ENCODE results near the gene YY1.

YY1 gene

GRCh38 chr14:100288382-100289185, 49.6 kb downstream of the YY1 start:
- Histone ChIP-seq H3K27me3 (ENCODE audit: insufficient read depth, low read length, poor library complexity) (no peaks in the 10 kb centered on the region), H3K4me2 (ENCODE audit: insufficient read depth, low read length) (no peak overlapping the region)

GRCh38 chr14:100289916-100290606, 51.1 kb downstream of the YY1 start:
- Histone ChIP-seq H3K4me3 (ENCODE audit: low read depth in 1 of 2, low read length in 2 of 2) (no peak overlapping the region), H3K4me1 (ENCODE audit: insufficient read depth, low read length) (peaks cover 11% of the 10 kb centered on the region), H3K27ac (ENCODE audit: low read length) (no peak overlapping the region), H2AFZ (ENCODE audit: low read depth, low read length) (no peak overlapping the region), H3K9ac (ENCODE audit: low read depth, low read length) (no peak overlapping the region), H3K36me3 (ENCODE audit: insufficient read depth, low read length) (peaks cover 56% of the 10 kb centered on the region), H3K27me3 (ENCODE audit: insufficient read depth, low read length, poor library complexity) (no peaks in the 10 kb centered on the region), H3K9me3 (ENCODE audit: insufficient read depth, low read length, severe bottlenecking) (no peaks in the 10 kb centered on the region), H3K79me2 (ENCODE audit: insufficient read depth, low read length) (peaks cover 23% of the 10 kb centered on the region), H4K20me1 (ENCODE audit: insufficient read depth, low read length) (peaks cover 58% of the 10 kb centered on the region), H3K4me2 (ENCODE audit: insufficient read depth, low read length) (no peak overlapping the region)
- no peak for TF ChIP-seq EZH2 (IDR thresholded peaks at IDR 0.05; ENCODE audit: borderline replicate concordance, low read depth, low read length, severe bottlenecking)
- ATAC-seq (ENCODE audit: insufficient read depth, low read depth), result no peak
- DNase-seq, result no peak

More at GRCh38 chr14:100288382-100289185, 49.6 kb downstream of the YY1 start:
- no peak overlapping the region for H3K9ac ChIP-seq (ENCODE audit: low read depth, low read length)
- DNase-seq, result no peak
- no peaks in the 10 kb centered on the region for H3K9me3 ChIP-seq (ENCODE audit: insufficient read depth, low read length, severe bottlenecking)
- ATAC-seq (ENCODE audit: insufficient read depth, low read depth), result no peak
- H3K27ac ChIP-seq (ENCODE audit: low read length), result no peak overlapping the region
- H4K20me1 ChIP-seq (ENCODE audit: insufficient read depth, low read length), result peaks cover 62% of the 10 kb centered on the region
- peaks cover 15% of the 10 kb centered on the region for H3K4me1 ChIP-seq (ENCODE audit: insufficient read depth, low read length)
- TF ChIP-seq CTCF (IDR thresholded peaks at IDR 0.05; ENCODE audit: borderline replicate concordance, extremely low read depth, low read length, poor library complexity, severe bottlenecking) (no peak), EZH2 (IDR thresholded peaks at IDR 0.05; ENCODE audit: borderline replicate concordance, low read depth, low read length, severe bottlenecking) (no peak)
- H3K79me2 ChIP-seq (ENCODE audit: insufficient read depth, low read length), result peaks cover 20% of the 10 kb centered on the region
- peaks cover 48% of the 10 kb centered on the region for H3K36me3 ChIP-seq (ENCODE audit: insufficient read depth, low read length)
- H2AFZ ChIP-seq (ENCODE audit: low read depth, low read length), result no peak overlapping the region
- H3K4me3 ChIP-seq (ENCODE audit: low read depth in 1 of 2, low read length in 2 of 2), result no peak overlapping the region

GRCh38 chr14:100290607-100291304, 51.8 kb downstream of the YY1 start:
- Histone ChIP-seq H3K4me2 (ENCODE audit: insufficient read depth, low read length) (no peak overlapping the region), H3K4me1 (ENCODE audit: insufficient read depth, low read length) (peaks cover 6% of the 10 kb centered on the region)
- TF ChIP-seq CTCF (IDR thresholded peaks at IDR 0.05; ENCODE audit: borderline replicate concordance, extremely low read depth, low read length, poor library complexity, severe bottlenecking) (no peak), EZH2 (IDR thresholded peaks at IDR 0.05; ENCODE audit: borderline replicate concordance, low read depth, low read length, severe bottlenecking) (no peak)

More at GRCh38 chr14:100290607-100291304, 51.8 kb downstream of the YY1 start:
- Histone ChIP-seq H3K9ac (ENCODE audit: low read depth, low read length) (no peak overlapping the region), H2AFZ (ENCODE audit: low read depth, low read length) (no peak overlapping the region), H3K4me3 (ENCODE audit: low read depth in 1 of 2, low read length in 2 of 2) (no peak overlapping the region), H3K79me2 (ENCODE audit: insufficient read depth, low read length) (peaks cover 28% of the 10 kb centered on the region), H3K27me3 (ENCODE audit: insufficient read depth, low read length, poor library complexity) (no peaks in the 10 kb centered on the region), H4K20me1 (ENCODE audit: insufficient read depth, low read length) (peaks cover 64% of the 10 kb centered on the region), H3K36me3 (ENCODE audit: insufficient read depth, low read length) (peaks cover 61% of the 10 kb centered on the region), H3K9me3 (ENCODE audit: insufficient read depth, low read length, severe bottlenecking) (no peaks in the 10 kb centered on the region), H3K27ac (ENCODE audit: low read length) (no peak overlapping the region)
- DNase-seq (no peak), ATAC-seq (ENCODE audit: insufficient read depth, low read depth) (no peak)
